ENCODE data around the gene FALEC.
A peak's percentile ranks its signal among the peaks of the same experiment; 100 is the strongest.
"Not testable (repeated sequence)": the region's sequence is repeated elsewhere in the genome, so short reads cannot be mapped to it uniquely, and the experiment has no call there.

Gene FALEC

DNA sequence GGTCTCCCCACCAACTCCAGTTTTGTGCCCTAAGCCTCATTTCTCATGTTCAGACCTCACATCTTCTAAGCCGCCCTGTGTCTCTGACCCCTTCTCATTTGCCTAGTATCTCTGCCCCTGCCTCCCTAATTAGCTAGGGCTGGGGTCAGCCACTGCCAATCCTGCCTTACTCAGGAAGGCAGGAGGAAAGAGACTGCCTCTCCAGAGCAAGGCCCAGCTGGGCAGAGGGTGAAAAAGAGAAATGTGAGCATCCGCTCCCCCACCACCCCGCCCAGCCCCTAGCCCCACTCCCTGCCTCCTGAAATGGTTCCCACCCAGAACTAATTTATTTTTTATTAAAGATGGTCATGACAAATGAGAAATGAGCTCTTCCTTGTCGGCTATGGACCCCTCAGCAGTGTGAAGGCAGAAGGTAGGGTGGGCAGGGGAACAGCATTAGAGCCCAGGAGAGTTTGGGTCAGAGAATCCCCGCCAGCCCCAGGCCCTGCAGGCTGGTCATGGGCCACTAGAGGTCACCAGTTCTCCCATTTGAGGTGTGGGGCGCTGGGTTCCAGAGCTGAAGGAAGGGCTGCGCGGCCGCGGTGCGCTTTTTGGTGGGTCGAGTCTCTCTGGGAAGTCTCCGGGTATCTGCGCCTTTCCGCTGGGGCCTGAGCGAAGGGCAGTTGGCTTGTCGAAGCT, 45.2 kb downstream of the FALEC start:
- peaks cover 0 to 24% of the 10 kb centered on the region in 2 donors for H3K36me3 ChIP-seq (ENCODE audit: control insufficient read depth in 1 of 2, insufficient read depth in 2 of 2, low read length in 2 of 2)
- no peaks in the 10 kb centered on the region for H3K27me3 ChIP-seq (ENCODE audit: low read depth, low read length)
- no peaks in the 10 kb centered on the region for H3K9me3 ChIP-seq (ENCODE audit: control insufficient read depth in 1 of 2, low read length in 2 of 2)
- peak overlapping the region; percentile 64 to 76 for H3K4me3 ChIP-seq (ENCODE audit: low read depth in 1 of 2, low read length in 2 of 2)
- peaks cover 43 to 58% of the 10 kb centered on the region in 2 donors for H3K4me1 ChIP-seq (ENCODE audit: control insufficient read depth in 1 of 2, insufficient read depth in 2 of 2, low read length in 2 of 2)
- peak overlapping the region; percentile 100 for H3K27ac ChIP-seq (ENCODE audit: low read length)

- no peaks in the 10 kb centered on the region for H3K27me3 ChIP-seq (ENCODE audit: low read depth, low read length)
- H3K36me3 ChIP-seq (ENCODE audit: control insufficient read depth in 1 of 2, insufficient read depth in 2 of 2, low read length in 2 of 2) = peaks cover 0 to 17% of the 10 kb centered on the region in 2 donors
- H3K4me1 ChIP-seq (ENCODE audit: control insufficient read depth in 1 of 2, insufficient read depth in 2 of 2, low read length in 2 of 2) = peaks cover 43 to 65% of the 10 kb centered on the region in 2 donors
- H3K4me3 ChIP-seq (ENCODE audit: low read depth in 1 of 2, low read length in 2 of 2) = peak overlapping the region; percentile 64 to 76
- H3K27ac ChIP-seq (ENCODE audit: low read length) = peak overlapping the region; percentile 100
- no peaks in the 10 kb centered on the region for H3K9me3 ChIP-seq (ENCODE audit: control insufficient read depth in 1 of 2, low read length in 2 of 2)
Observed at GRCh38 chr1:150561254-150561973, 45.9 kb downstream of the FALEC start.

DNA sequence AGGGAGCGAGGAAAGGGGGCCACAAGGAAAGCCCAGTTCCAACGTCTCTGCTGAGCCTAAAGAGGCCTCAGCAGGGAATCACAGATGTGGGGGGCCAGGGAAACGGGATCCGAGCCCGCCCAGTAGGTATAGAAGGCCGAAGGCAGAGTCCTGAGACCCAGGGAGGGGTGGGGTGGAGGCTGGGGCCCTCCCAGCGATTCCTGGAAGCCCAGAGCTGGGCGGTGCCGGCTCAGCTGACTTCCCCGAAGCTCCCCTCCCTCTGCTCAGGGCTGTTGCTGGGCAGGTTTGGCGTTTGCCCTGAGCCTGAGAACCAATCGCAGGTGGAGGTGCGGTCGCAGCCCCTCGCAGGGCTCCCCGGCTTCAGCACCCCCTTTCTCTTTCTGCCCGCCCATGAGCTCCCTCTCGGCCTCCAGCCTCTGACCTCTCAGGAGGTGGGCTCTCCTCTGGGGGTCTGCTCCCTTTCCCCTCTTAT, 46.5 kb downstream of the FALEC start:
- peaks cover 0 to 15% of the 10 kb centered on the region in 2 donors for H3K36me3 ChIP-seq (ENCODE audit: control insufficient read depth in 1 of 2, insufficient read depth in 2 of 2, low read length in 2 of 2)
- H3K9me3 ChIP-seq (ENCODE audit: control insufficient read depth in 1 of 2, low read length in 2 of 2) = no peaks in the 10 kb centered on the region
- H3K4me1 ChIP-seq (ENCODE audit: control insufficient read depth in 1 of 2, insufficient read depth in 2 of 2, low read length in 2 of 2) = peaks cover 43 to 71% of the 10 kb centered on the region in 2 donors
- peak overlapping the region; percentile 100 for H3K27ac ChIP-seq (ENCODE audit: low read length)
- H3K27me3 ChIP-seq (ENCODE audit: low read depth, low read length) = no peaks in the 10 kb centered on the region
- H3K4me3 ChIP-seq (ENCODE audit: low read depth in 1 of 2, low read length in 2 of 2) = peak overlapping the region; percentile 64 to 76

GRCh38 chr1:150562446-150563339, 47.1 kb downstream of the FALEC start:
- H3K27me3 ChIP-seq (ENCODE audit: low read depth, low read length) = no peaks in the 10 kb centered on the region
- H3K9me3 ChIP-seq (ENCODE audit: control insufficient read depth in 1 of 2, low read length in 2 of 2) = no peaks in the 10 kb centered on the region
- H3K4me3 ChIP-seq (ENCODE audit: low read depth in 1 of 2, low read length in 2 of 2) = peak overlapping the region; percentile 64 to 76
- H3K27ac ChIP-seq (ENCODE audit: low read length) = peak overlapping the region; percentile 100
- H3K36me3 ChIP-seq (ENCODE audit: control insufficient read depth in 1 of 2, insufficient read depth in 2 of 2, low read length in 2 of 2) = peaks cover 0 to 12% of the 10 kb centered on the region in 2 donors
- peaks cover 50 to 78% of the 10 kb centered on the region in 2 donors for H3K4me1 ChIP-seq (ENCODE audit: control insufficient read depth in 1 of 2, insufficient read depth in 2 of 2, low read length in 2 of 2)

- no peaks in the 10 kb centered on the region for H3K9me3 ChIP-seq (ENCODE audit: control insufficient read depth in 1 of 2, low read length in 2 of 2)
- no peaks in the 10 kb centered on the region for H3K27me3 ChIP-seq (ENCODE audit: low read depth, low read length)
- H3K27ac ChIP-seq (ENCODE audit: low read length) = peak overlapping the region; percentile 100
- H3K4me3 ChIP-seq (ENCODE audit: low read depth in 1 of 2, low read length in 2 of 2) = peak overlapping the region; percentile 64 to 76
- H3K4me1 ChIP-seq (ENCODE audit: control insufficient read depth in 1 of 2, insufficient read depth in 2 of 2, low read length in 2 of 2) = peaks cover 55 to 80% of the 10 kb centered on the region in 2 donors
- H3K36me3 ChIP-seq (ENCODE audit: control insufficient read depth in 1 of 2, insufficient read depth in 2 of 2, low read length in 2 of 2) = peaks cover 0 to 10% of the 10 kb centered on the region in 2 donors
Observed at GRCh38 chr1:150563340-150564038, 47.9 kb downstream of the FALEC start.

DNA sequence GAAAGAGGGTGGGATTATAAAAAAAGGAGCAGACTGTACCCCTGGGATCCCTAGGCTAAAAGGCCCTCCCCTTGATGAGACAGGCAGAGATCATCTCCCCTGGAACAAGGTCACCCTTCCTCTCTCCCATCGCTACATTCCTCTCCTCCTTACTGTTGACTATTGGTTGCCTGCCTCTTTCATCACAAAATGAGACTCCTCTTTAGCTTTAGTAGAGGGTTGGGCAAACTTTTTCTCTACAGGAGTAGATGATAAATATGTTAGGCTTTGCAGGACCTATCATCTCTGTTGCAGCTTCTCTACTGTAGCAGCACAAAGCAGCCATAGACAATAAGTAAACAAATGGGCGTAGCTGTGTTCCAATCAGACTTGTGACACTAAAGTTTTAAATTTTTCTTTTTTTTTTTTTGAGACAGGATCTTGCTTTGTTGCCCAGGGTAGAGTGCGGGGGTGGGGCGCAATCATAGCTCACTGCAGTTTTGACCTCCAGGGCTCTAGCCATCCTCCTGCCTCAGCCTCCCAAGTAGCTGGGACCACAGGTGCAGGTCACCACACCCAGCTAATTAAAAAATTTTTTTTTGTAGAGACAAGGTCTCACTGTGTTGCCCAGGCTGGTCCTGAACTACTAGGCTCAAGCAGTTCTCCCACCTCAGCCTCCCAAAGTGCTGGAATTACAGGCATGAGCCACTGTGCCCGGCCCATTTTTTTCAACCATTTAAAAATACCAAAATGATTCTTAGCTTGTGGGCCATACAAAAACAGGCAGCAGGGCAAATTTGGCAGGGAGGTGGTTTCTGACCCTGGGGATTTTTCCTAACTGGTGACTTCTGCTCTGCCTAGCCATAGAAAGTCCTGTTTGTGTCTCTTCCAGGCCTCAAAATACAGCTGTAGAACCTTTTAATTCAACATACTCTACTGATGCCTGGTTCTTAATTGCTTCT, 48.8 kb downstream of the FALEC start:
- H3K36me3 ChIP-seq (ENCODE audit: control insufficient read depth in 1 of 2, insufficient read depth in 2 of 2, low read length in 2 of 2) = peaks cover 0 to 10% of the 10 kb centered on the region in 2 donors
- peaks cover 59 to 80% of the 10 kb centered on the region in 2 donors for H3K4me1 ChIP-seq (ENCODE audit: control insufficient read depth in 1 of 2, insufficient read depth in 2 of 2, low read length in 2 of 2)
- peak overlapping the region; percentile 100 for H3K27ac ChIP-seq (ENCODE audit: low read length)
- H3K27me3 ChIP-seq (ENCODE audit: low read depth, low read length) = no peaks in the 10 kb centered on the region
- H3K4me3 ChIP-seq (ENCODE audit: low read depth in 1 of 2, low read length in 2 of 2) = peak overlapping the region; percentile 37 to 64
- no peaks in the 10 kb centered on the region for H3K9me3 ChIP-seq (ENCODE audit: control insufficient read depth in 1 of 2, low read length in 2 of 2)

DNA sequence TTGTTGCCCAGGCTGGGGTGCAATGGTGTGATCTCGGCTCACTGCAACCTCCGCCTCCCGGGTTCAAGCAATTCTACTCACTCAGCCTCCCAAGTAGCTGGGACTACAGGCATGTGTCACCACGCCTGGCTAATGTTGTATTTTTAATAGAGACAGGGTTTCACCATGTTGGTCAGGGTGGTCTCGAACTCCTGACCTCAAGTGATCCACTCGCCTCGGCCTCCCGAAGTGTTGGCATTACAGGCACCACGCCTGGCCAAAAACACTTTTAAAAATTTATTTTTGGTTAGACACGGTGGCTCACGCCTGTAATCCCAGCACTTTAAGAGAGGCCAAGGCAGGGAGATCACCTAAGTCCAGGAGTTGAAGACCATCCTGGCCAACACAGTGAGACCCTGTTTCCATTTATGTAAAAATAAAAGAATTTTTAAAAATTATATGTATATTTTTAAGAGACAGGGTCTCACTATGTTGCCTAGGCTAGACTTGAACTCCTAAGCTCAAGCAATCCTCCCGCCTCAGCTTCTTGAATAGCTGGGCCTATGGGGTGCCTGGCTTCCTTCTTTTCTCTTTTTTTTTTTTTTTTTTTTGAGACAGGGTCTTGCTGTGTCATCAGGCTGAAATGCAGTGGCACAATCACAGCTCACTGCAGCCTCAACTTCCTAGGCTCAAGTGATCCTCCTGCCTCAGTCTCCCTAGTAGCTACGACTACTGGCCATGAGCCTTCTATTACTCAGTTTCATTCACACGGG, 49.9 kb downstream of the FALEC start:
- not testable (repeated sequence) for H3K9me3 ChIP-seq (ENCODE audit: control insufficient read depth in 1 of 2, low read length in 2 of 2); H3K4me3 ChIP-seq (ENCODE audit: low read depth in 1 of 2, low read length in 2 of 2); H3K27me3 ChIP-seq (ENCODE audit: low read depth, low read length)
- peak overlapping the region; percentile 100 for H3K27ac ChIP-seq (ENCODE audit: low read length)
- H3K4me1 ChIP-seq (ENCODE audit: control insufficient read depth in 1 of 2, insufficient read depth in 2 of 2, low read length in 2 of 2) = peaks cover 52 to 79% of the 10 kb centered on the region in 2 donors
- H3K36me3 ChIP-seq (ENCODE audit: control insufficient read depth in 1 of 2, insufficient read depth in 2 of 2, low read length in 2 of 2) = peaks cover 0 to 16% of the 10 kb centered on the region in 2 donors

GRCh38 chr1:150566589-150567340, 51.2 kb downstream of the FALEC start:
- H3K4me3 ChIP-seq (ENCODE audit: low read depth in 1 of 2, low read length in 2 of 2) = peak overlapping the region; percentile 45 to 52
- peaks cover 0 to 20% of the 10 kb centered on the region in 2 donors for H3K36me3 ChIP-seq (ENCODE audit: control insufficient read depth in 1 of 2, insufficient read depth in 2 of 2, low read length in 2 of 2)
- no peaks in the 10 kb centered on the region for H3K27me3 ChIP-seq (ENCODE audit: low read depth, low read length)
- peaks cover 49 to 81% of the 10 kb centered on the region in 2 donors for H3K4me1 ChIP-seq (ENCODE audit: control insufficient read depth in 1 of 2, insufficient read depth in 2 of 2, low read length in 2 of 2)
- H3K27ac ChIP-seq (ENCODE audit: low read length) = peak overlapping the region; percentile 88
- H3K9me3 ChIP-seq (ENCODE audit: control insufficient read depth in 1 of 2, low read length in 2 of 2) = no peaks in the 10 kb centered on the region

- peak overlapping the region; percentile 45 to 52 for H3K4me3 ChIP-seq (ENCODE audit: low read depth in 1 of 2, low read length in 2 of 2)
- peak overlapping the region; percentile 88 for H3K27ac ChIP-seq (ENCODE audit: low read length)
- no peaks in the 10 kb centered on the region for H3K9me3 ChIP-seq (ENCODE audit: control insufficient read depth in 1 of 2, low read length in 2 of 2)
- H3K4me1 ChIP-seq (ENCODE audit: control insufficient read depth in 1 of 2, insufficient read depth in 2 of 2, low read length in 2 of 2) = peaks cover 46 to 84% of the 10 kb centered on the region in 2 donors
- no peaks in the 10 kb centered on the region for H3K27me3 ChIP-seq (ENCODE audit: low read depth, low read length)
- peaks cover 0 to 22% of the 10 kb centered on the region in 2 donors for H3K36me3 ChIP-seq (ENCODE audit: control insufficient read depth in 1 of 2, insufficient read depth in 2 of 2, low read length in 2 of 2)
Observed at GRCh38 chr1:150567341-150567716, 51.8 kb downstream of the FALEC start.

Measured in muscle layer of duodenum (tissue), 2 donors.